GM06990 (cell line): ENCODE measurements around the gene ATG2B.
A peak's percentile ranks its signal among the peaks of the same experiment; 100 is the strongest.

Experiments used
- DNase-seq: peaks from one replicate; pipeline ENCODE4 v3.0.0-alpha.2; 2011; ENCODE audit not compliant: insufficient read length; ENCODE audit errors: extremely low read depth
- H3K27me3 ChIP-seq: replicated peaks from 2 replicates; pipeline ENCODE4 v1.6.0; 2011; ENCODE audit warnings: low read length; ENCODE audit not compliant: control insufficient read depth, insufficient read depth
- H3K36me3 ChIP-seq: 2 replicates; pipeline ENCODE4 v1.5.1; 2011; ENCODE audit warnings: low read length; ENCODE audit not compliant: control insufficient read depth, insufficient read depth
- H3K4me3 ChIP-seq: replicated peaks from 2 replicates; pipeline ENCODE4 v1.5.1; 2011; ENCODE audit warnings: low read depth, mild to moderate bottlenecking, control low read depth, low read length
- CTCF ChIP-seq: IDR thresholded peaks from 2 replicates; pipeline ENCODE4 v1.5.1; 2011; ENCODE audit warnings: low read length, control low read depth, mild to moderate bottlenecking, inconsistent platforms; ENCODE audit not compliant: insufficient read depth, poor library complexity, severe bottlenecking

The ATG2B gene

GRCh38 chr14:96275177-96276112, 87.7 kb downstream of the ATG2B start:
- Histone ChIP-seq H3K4me3 (no peak overlapping the region), H3K36me3 (no peaks in the 10 kb centered on the region), H3K27me3 (no peaks in the 10 kb centered on the region)
- peak; percentile 20 for DNase-seq
- TF ChIP-seq CTCF: peak; percentile 96

GRCh38 chr14:96274543-96274942, 88.6 kb downstream of the ATG2B start:
- Histone ChIP-seq H3K36me3 (no peaks in the 10 kb centered on the region), H3K27me3 (no peaks in the 10 kb centered on the region), H3K4me3 (no peak overlapping the region)
- TF ChIP-seq CTCF: no peak
- DNase-seq: no peak

GRCh38 chr14:96274122-96274521, 89.0 kb downstream of the ATG2B start:
- Histone ChIP-seq H3K36me3 (no peaks in the 10 kb centered on the region), H3K27me3 (no peaks in the 10 kb centered on the region), H3K4me3 (no peak overlapping the region)
- no peak for DNase-seq
- no peak for TF ChIP-seq CTCF

GRCh38 chr14:96273629-96274028, 89.5 kb downstream of the ATG2B start:
- no peak for TF ChIP-seq CTCF
- no peak for DNase-seq
- H3K27me3 ChIP-seq: no peaks in the 10 kb centered on the region
- H3K4me3 ChIP-seq: no peak overlapping the region
- H3K36me3 ChIP-seq: no peaks in the 10 kb centered on the region

- TF ChIP-seq CTCF: no peak
- no peaks in the 10 kb centered on the region for H3K27me3 ChIP-seq
- no peak overlapping the region for H3K4me3 ChIP-seq
- DNase-seq: no peak
- H3K36me3 ChIP-seq: no peaks in the 10 kb centered on the region
Observed at GRCh38 chr14:96272777-96273473, 90.2 kb downstream of the ATG2B start.
